ENCODE data around the gene MSH6. TPM values are rescaled to one million over a fixed set of nuclear protein-coding genes. Genes with fewer than 3 reads are reported as not detected.

Gene MSH6
- total RNA-seq, 1 donor from 2014 or later: 53.8 TPM

DNA sequence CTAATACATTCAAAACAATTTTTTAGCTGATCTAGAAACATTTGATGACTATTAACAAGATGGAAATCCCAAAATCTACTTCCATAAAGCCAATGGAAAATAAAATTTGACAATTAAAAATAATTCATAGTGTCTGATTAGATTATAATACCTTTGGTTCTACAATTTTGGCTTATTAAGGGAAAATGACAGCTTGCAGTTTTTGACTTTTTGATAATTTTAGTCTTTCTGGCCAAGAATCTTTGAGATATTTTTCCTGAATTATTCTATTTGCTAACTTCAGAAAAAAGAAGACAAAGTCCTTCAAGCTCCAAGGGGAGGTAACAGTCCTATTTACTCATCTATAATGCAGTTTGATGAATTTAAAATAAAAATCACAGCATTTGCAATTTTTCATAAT lies 39.6 kb downstream of the MSH6 start:
- no peaks in the 10 kb centered on the region for H3K9me3 Mint-ChIP-seq (ENCODE audit: unreplicated experiment)

DNA sequence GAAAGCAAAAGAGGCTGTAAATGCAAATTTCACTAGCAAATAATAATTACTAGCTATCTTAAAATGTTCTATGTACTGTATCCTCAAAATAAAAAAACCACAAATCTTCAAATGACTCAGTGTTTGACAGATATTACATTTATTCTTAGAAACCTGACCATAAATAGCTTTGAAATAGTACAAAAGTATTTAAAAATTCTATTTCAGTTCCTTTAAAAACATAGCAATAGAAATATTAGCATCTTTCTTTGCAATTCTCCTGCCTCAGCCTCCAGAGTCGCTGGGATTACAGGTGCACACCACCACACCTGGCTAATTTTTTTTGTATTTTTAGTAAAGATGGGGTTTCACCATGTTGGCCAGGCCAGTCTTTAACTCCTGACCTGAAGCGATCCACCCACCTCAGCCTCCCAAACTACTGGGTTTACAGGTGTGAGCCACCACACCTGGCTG lies 50.6 kb downstream of the MSH6 start:
- H3K27ac Mint-ChIP-seq (ENCODE audit: unreplicated experiment): no peak overlapping the region
- Histone ChIP-seq H2AFZ (ENCODE audit: low read depth, low read length) (no peak overlapping the region), H3K9ac (ENCODE audit: low read length) (no peak overlapping the region), H4K20me1 (ENCODE audit: insufficient read depth, low read length) (peaks cover 5% of the 10 kb centered on the region), H3K27me3 (ENCODE audit: insufficient read depth, low read length) (no peaks in the 10 kb centered on the region), H3K9me3 (ENCODE audit: insufficient read depth, low read depth, low read length) (no peaks in the 10 kb centered on the region), H3K4me3 (ENCODE audit: insufficient read depth, low read depth, low read length) (no peak overlapping the region), H3K27ac (ENCODE audit: low read depth, low read length) (no peak overlapping the region), H3K36me3 (ENCODE audit: insufficient read depth, low read length) (peaks cover 38% of the 10 kb centered on the region), H3K4me1 (ENCODE audit: insufficient read depth, low read length) (no peaks in the 10 kb centered on the region), H3K79me2 (ENCODE audit: insufficient read depth, low read length) (no peaks in the 10 kb centered on the region), H3K4me2 (ENCODE audit: low read length) (no peak overlapping the region)
- no peaks in the 10 kb centered on the region for H3K4me1 Mint-ChIP-seq (ENCODE audit: low read depth, unreplicated experiment)
- FAIRE-seq: no peak
- no peak overlapping the region for H3K4me3 Mint-ChIP-seq (ENCODE audit: unreplicated experiment)
- peaks cover 6% of the 10 kb centered on the region for H3K36me3 Mint-ChIP-seq (ENCODE audit: low read depth, unreplicated experiment)
- no peaks in the 10 kb centered on the region for H3K9me3 Mint-ChIP-seq (ENCODE audit: unreplicated experiment)
- no peak for DNase-seq (ENCODE audit: low read depth)
- TF ChIP-seq, protein P1, sequence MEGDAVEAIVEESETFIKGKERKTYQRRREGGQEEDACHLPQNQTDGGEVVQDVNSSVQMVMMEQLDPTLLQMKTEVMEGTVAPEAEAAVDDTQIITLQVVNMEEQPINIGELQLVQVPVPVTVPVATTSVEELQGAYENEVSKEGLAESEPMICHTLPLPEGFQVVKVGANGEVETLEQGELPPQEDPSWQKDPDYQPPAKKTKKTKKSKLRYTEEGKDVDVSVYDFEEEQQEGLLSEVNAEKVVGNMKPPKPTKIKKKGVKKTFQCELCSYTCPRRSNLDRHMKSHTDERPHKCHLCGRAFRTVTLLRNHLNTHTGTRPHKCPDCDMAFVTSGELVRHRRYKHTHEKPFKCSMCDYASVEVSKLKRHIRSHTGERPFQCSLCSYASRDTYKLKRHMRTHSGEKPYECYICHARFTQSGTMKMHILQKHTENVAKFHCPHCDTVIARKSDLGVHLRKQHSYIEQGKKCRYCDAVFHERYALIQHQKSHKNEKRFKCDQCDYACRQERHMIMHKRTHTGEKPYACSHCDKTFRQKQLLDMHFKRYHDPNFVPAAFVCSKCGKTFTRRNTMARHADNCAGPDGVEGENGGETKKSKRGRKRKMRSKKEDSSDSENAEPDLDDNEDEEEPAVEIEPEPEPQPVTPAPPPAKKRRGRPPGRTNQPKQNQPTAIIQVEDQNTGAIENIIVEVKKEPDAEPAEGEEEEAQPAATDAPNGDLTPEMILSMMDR (IDR thresholded peaks at IDR 0.05; ENCODE audit: insufficient read depth, low read depth, low read length): no peak
- no peak for TF ChIP-seq EZH2 (IDR thresholded peaks at IDR 0.05; ENCODE audit: insufficient read depth, low read length)
- H3K27me3 Mint-ChIP-seq (ENCODE audit: low read depth, unreplicated experiment): no peaks in the 10 kb centered on the region

More for the DNA sequence above, 39.6 kb downstream of the MSH6 start:
- peaks cover 12% of the 10 kb centered on the region for H3K36me3 Mint-ChIP-seq (ENCODE audit: low read depth, unreplicated experiment)
- DNase-seq (ENCODE audit: low read depth) (no peak), FAIRE-seq (peak; percentile 20)
- no peak overlapping the region for H3K4me3 Mint-ChIP-seq (ENCODE audit: unreplicated experiment)
- Histone ChIP-seq H3K27ac (ENCODE audit: low read depth, low read length) (no peak overlapping the region), H3K4me1 (ENCODE audit: insufficient read depth, low read length) (no peaks in the 10 kb centered on the region), H3K27me3 (ENCODE audit: insufficient read depth, low read length) (no peaks in the 10 kb centered on the region), H4K20me1 (ENCODE audit: insufficient read depth, low read length) (peaks cover 6% of the 10 kb centered on the region), H2AFZ (ENCODE audit: low read depth, low read length) (no peak overlapping the region), H3K79me2 (ENCODE audit: insufficient read depth, low read length) (peaks cover 6% of the 10 kb centered on the region), H3K36me3 (ENCODE audit: insufficient read depth, low read length) (peaks cover 24% of the 10 kb centered on the region), H3K9ac (ENCODE audit: low read length) (no peak overlapping the region), H3K9me3 (ENCODE audit: insufficient read depth, low read depth, low read length) (no peaks in the 10 kb centered on the region), H3K4me3 (ENCODE audit: insufficient read depth, low read depth, low read length) (no peak overlapping the region), H3K4me2 (ENCODE audit: low read length) (no peak overlapping the region)
- TF ChIP-seq, protein P1 (IDR thresholded peaks at IDR 0.05; ENCODE audit: insufficient read depth, low read depth, low read length): no peak
- no peak for TF ChIP-seq EZH2 (IDR thresholded peaks at IDR 0.05; ENCODE audit: insufficient read depth, low read length)
- H3K27me3 Mint-ChIP-seq (ENCODE audit: low read depth, unreplicated experiment): no peaks in the 10 kb centered on the region
- peaks cover 2% of the 10 kb centered on the region for H3K4me1 Mint-ChIP-seq (ENCODE audit: low read depth, unreplicated experiment)
- H3K27ac Mint-ChIP-seq (ENCODE audit: unreplicated experiment): no peak overlapping the region

DNA sequence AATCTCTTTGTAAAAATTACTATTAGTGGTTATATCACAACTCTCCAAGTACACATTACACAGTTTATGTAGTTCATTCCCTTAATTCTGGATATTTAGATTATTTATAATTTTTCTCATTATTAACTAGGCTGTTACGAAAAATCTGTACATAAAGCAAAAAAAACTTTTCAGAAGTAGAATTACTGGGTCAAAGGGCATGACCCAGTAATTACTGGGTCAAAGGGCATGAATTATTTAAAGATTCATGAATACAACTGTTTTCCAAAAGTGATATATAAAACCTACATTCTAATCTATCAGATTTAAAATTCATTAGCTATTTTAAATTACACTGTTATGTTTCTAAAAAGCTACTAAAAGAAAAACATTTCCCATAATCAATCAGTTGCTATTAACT lies 55.3 kb downstream of the MSH6 start:
- peaks cover 26% of the 10 kb centered on the region for H4K20me1 ChIP-seq (ENCODE audit: insufficient read depth, low read length)
- H3K9me3 ChIP-seq (ENCODE audit: insufficient read depth, low read depth, low read length): no peaks in the 10 kb centered on the region
- FAIRE-seq: no peak
- no peaks in the 10 kb centered on the region for H3K9me3 Mint-ChIP-seq (ENCODE audit: unreplicated experiment)
- peaks cover 7% of the 10 kb centered on the region for H3K36me3 Mint-ChIP-seq (ENCODE audit: low read depth, unreplicated experiment)
- no peak overlapping the region for H3K27ac ChIP-seq (ENCODE audit: low read depth, low read length)
- no peaks in the 10 kb centered on the region for H3K4me1 Mint-ChIP-seq (ENCODE audit: low read depth, unreplicated experiment)
- H2AFZ ChIP-seq (ENCODE audit: low read depth, low read length): no peak overlapping the region
- H3K4me3 Mint-ChIP-seq (ENCODE audit: unreplicated experiment): no peak overlapping the region
- TF ChIP-seq EZH2 (IDR thresholded peaks at IDR 0.05; ENCODE audit: insufficient read depth, low read length): no peak
- TF ChIP-seq, protein P1 (IDR thresholded peaks at IDR 0.05; ENCODE audit: insufficient read depth, low read depth, low read length): no peak
- H3K4me3 ChIP-seq (ENCODE audit: insufficient read depth, low read depth, low read length): no peak overlapping the region
- no peaks in the 10 kb centered on the region for H3K4me1 ChIP-seq (ENCODE audit: insufficient read depth, low read length)
- peaks cover 23% of the 10 kb centered on the region for H3K36me3 ChIP-seq (ENCODE audit: insufficient read depth, low read length)
- no peak overlapping the region for H3K27ac Mint-ChIP-seq (ENCODE audit: unreplicated experiment)
- H3K79me2 ChIP-seq (ENCODE audit: insufficient read depth, low read length): peaks cover 40% of the 10 kb centered on the region
- DNase-seq (ENCODE audit: low read depth): no peak
- no peak overlapping the region for H3K9ac ChIP-seq (ENCODE audit: low read length)
- no peaks in the 10 kb centered on the region for H3K27me3 Mint-ChIP-seq (ENCODE audit: low read depth, unreplicated experiment)
- H3K27me3 ChIP-seq (ENCODE audit: insufficient read depth, low read length): no peaks in the 10 kb centered on the region
- no peak overlapping the region for H3K4me2 ChIP-seq (ENCODE audit: low read length)

All from astrocyte (in vitro differentiated cells and primary cell).